Measurements from ENCODE around the gene HOXC6.

Gene HOXC6

GRCh38 chr12:54074308-54074707, 46.1 kb downstream of the HOXC6 start:
- ChIA-PET POLR2A (no interaction called here), CTCF (no interaction called here)
- no peak overlapping the region for H3K27ac ChIP-seq (ENCODE audit: extremely low read depth, low read depth, low read length)
- no peaks in the 10 kb centered on the region for H3K36me3 ChIP-seq (ENCODE audit: control insufficient read depth in 2 of 2, insufficient read depth in 1 of 2, low read length in 2 of 2)
- TF ChIP-seq ZNF155 (tag by site-specific recombination; IDR thresholded peaks at IDR 0.05) (no peak), ZFP69B (tag by site-specific recombination; IDR thresholded peaks at IDR 0.05) (no peak), ZNF366 (tag by site-specific recombination; conservative IDR thresholded peaks at IDR 0.05) (0 out of 2 replicates have a peak, but pooled peaks have one; percentile 26)
- no peak overlapping the region for H3K4me3 ChIP-seq (ENCODE audit: low read depth, low read length)
- H3K4me1 ChIP-seq (ENCODE audit: control insufficient read depth, insufficient read depth, low read length) = peaks cover 8% of the 10 kb centered on the region
- no peaks in the 10 kb centered on the region for H3K9me3 ChIP-seq (ENCODE audit: control insufficient read depth, insufficient read depth, low read depth, low read length)

DNA sequence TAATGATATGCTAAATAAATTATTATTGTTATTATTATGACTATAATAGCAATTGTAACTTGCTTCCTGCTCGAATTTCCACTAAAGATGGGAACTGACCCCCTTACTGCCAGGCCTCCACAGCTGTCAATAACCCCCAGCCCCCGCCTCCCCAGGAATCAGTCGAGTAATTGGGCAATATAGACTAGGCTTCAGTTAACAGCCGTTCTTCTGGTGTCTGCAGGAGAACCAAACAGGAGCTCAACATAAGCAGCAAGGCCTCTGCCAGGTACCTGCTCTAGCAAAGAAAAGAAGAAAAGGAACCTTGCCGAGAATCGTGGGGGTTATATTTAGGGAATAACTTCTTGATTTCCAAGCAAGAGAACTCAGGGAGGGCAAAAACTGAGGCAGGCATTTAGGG, 47.2 kb downstream of the HOXC6 start:
- Histone ChIP-seq H3K27ac (ENCODE audit: extremely low read depth, low read depth, low read length) (no peak overlapping the region), H3K4me3 (ENCODE audit: low read depth, low read length) (no peak overlapping the region), H3K9me3 (ENCODE audit: control insufficient read depth, insufficient read depth, low read depth, low read length) (no peaks in the 10 kb centered on the region), H3K36me3 (ENCODE audit: control insufficient read depth in 2 of 2, insufficient read depth in 1 of 2, low read length in 2 of 2) (no peaks in the 10 kb centered on the region), H3K4me1 (ENCODE audit: control insufficient read depth, insufficient read depth, low read length) (peaks cover 9% of the 10 kb centered on the region)
- POLR2A ChIA-PET = no interaction called here
- CTCF ChIA-PET = interaction anchor here (0.7 kb wide), 1 partner anchor 99 kb away, joined by 3 read pairs; no protein-coding TSS in a partner anchor
- TF ChIP-seq, protein P1, sequence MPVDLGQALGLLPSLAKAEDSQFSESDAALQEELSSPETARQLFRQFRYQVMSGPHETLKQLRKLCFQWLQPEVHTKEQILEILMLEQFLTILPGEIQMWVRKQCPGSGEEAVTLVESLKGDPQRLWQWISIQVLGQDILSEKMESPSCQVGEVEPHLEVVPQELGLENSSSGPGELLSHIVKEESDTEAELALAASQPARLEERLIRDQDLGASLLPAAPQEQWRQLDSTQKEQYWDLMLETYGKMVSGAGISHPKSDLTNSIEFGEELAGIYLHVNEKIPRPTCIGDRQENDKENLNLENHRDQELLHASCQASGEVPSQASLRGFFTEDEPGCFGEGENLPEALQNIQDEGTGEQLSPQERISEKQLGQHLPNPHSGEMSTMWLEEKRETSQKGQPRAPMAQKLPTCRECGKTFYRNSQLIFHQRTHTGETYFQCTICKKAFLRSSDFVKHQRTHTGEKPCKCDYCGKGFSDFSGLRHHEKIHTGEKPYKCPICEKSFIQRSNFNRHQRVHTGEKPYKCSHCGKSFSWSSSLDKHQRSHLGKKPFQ (tag by site-specific recombination; IDR thresholded peaks at IDR 0.05) = no peak
- TF ChIP-seq KLF8 (tag by site-specific recombination; IDR thresholded peaks at IDR 0.05) (no peak), ZNF521 (tag by site-specific recombination; IDR thresholded peaks at IDR 0.05) (no peak), REPIN1 (tag by site-specific recombination; IDR thresholded peaks at IDR 0.05; ENCODE audit: low read depth) (no peak), ZNF114 (tag by site-specific recombination; IDR thresholded peaks at IDR 0.05) (no peak), YY1 (tag by site-specific recombination; IDR thresholded peaks at IDR 0.05) (no peak), ZNF335 (tag by site-specific recombination; conservative IDR thresholded peaks at IDR 0.05) (no peak), ZBTB20 (tag by site-specific recombination; IDR thresholded peaks at IDR 0.05) (no peak), MYNN (tag by site-specific recombination; IDR thresholded peaks at IDR 0.05; ENCODE audit: borderline replicate concordance) (no peak), ZNF596 (tag by site-specific recombination; IDR thresholded peaks at IDR 0.05) (no peak), ZNF610 (tag by site-specific recombination; IDR thresholded peaks at IDR 0.05; ENCODE audit: borderline replicate concordance) (no peak)
- TF ChIP-seq, protein P2, sequence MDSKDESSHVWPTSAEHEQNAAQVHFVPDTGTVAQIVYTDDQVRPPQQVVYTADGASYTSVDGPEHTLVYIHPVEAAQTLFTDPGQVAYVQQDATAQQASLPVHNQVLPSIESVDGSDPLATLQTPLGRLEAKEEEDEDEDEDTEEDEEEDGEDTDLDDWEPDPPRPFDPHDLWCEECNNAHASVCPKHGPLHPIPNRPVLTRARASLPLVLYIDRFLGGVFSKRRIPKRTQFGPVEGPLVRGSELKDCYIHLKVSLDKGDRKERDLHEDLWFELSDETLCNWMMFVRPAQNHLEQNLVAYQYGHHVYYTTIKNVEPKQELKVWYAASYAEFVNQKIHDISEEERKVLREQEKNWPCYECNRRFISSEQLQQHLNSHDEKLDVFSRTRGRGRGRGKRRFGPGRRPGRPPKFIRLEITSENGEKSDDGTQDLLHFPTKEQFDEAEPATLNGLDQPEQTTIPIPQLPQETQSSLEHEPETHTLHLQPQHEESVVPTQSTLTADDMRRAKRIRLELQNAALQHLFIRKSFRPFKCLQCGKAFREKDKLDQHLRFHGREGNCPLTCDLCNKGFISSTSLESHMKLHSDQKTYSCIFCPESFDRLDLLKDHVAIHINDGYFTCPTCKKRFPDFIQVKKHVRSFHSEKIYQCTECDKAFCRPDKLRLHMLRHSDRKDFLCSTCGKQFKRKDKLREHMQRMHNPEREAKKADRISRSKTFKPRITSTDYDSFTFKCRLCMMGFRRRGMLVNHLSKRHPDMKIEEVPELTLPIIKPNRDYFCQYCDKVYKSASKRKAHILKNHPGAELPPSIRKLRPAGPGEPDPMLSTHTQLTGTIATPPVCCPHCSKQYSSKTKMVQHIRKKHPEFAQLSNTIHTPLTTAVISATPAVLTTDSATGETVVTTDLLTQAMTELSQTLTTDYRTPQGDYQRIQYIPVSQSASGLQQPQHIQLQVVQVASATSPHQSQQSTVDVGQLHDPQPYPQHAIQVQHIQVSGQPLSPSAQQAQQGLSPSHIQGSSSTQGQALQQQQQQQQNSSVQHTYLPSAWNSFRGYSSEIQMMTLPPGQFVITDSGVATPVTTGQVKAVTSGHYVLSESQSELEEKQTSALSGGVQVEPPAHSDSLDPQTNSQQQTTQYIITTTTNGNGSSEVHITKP (tag by site-specific recombination; IDR thresholded peaks at IDR 0.05) = no peak
- TF ChIP-seq, protein P3, sequence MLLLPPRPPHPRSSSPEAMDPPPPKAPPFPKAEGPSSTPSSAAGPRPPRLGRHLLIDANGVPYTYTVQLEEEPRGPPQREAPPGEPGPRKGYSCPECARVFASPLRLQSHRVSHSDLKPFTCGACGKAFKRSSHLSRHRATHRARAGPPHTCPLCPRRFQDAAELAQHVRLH (tag by site-specific recombination; IDR thresholded peaks at IDR 0.05) = no peak

GRCh38 chr12:54075974-54076373, 47.7 kb downstream of the HOXC6 start:
- H3K4me1 ChIP-seq (ENCODE audit: control insufficient read depth, insufficient read depth, low read length) = peaks cover 10% of the 10 kb centered on the region
- POLR2A ChIA-PET = no interaction called here
- CTCF ChIA-PET = no interaction called here
- H3K36me3 ChIP-seq (ENCODE audit: control insufficient read depth in 2 of 2, insufficient read depth in 1 of 2, low read length in 2 of 2) = no peaks in the 10 kb centered on the region
- no peak overlapping the region for H3K27ac ChIP-seq (ENCODE audit: extremely low read depth, low read depth, low read length)
- H3K9me3 ChIP-seq (ENCODE audit: control insufficient read depth, insufficient read depth, low read depth, low read length) = no peaks in the 10 kb centered on the region
- no peak overlapping the region for H3K4me3 ChIP-seq (ENCODE audit: low read depth, low read length)
- TF ChIP-seq TRIM28 (IDR thresholded peaks at IDR 0.05; ENCODE audit: borderline replicate concordance, low read length) = no peak
- TF ChIP-seq OSR2 (tag by site-specific recombination; IDR thresholded peaks at IDR 0.05) = no peak
- TF ChIP-seq ZNF266 (tag by site-specific recombination; IDR thresholded peaks at IDR 0.05; ENCODE audit: low read depth) = no peak
- no peak for TF ChIP-seq GLI4 (tag by site-specific recombination; IDR thresholded peaks at IDR 0.05)
- TF ChIP-seq ZNF510 (tag by site-specific recombination; IDR thresholded peaks at IDR 0.05; ENCODE audit: insufficient replicate concordance) = no peak
- no peak for TF ChIP-seq ZNF791 (tag by site-specific recombination; IDR thresholded peaks at IDR 0.05)
- no peak for TF ChIP-seq SALL2 (tag by site-specific recombination; IDR thresholded peaks at IDR 0.05; ENCODE audit: borderline replicate concordance)
- TF ChIP-seq KLF9 (tag by site-specific recombination; IDR thresholded peaks at IDR 0.05; ENCODE audit: low read depth) = no peak
- no peak for TF ChIP-seq ZFP37 (tag by site-specific recombination; IDR thresholded peaks at IDR 0.05)
- TF ChIP-seq ZIC2 (tag by site-specific recombination; IDR thresholded peaks at IDR 0.05) = no peak
- no peak for TF ChIP-seq ZNF555 (tag by site-specific recombination; conservative IDR thresholded peaks at IDR 0.05)
- no peak for TF ChIP-seq ZNF19 (tag by site-specific recombination; IDR thresholded peaks at IDR 0.05; ENCODE audit: low read depth)
- no peak for TF ChIP-seq ZNF658 (tag by site-specific recombination; IDR thresholded peaks at IDR 0.05)
- no peak for TF ChIP-seq BCL11B (tag by site-specific recombination; IDR thresholded peaks at IDR 0.05; ENCODE audit: low read depth)
- no peak for TF ChIP-seq ZNF623 (tag by site-specific recombination; IDR thresholded peaks at IDR 0.05)
